MM.1S (cell line): ENCODE data around the gene CYSLTR2.

Experiments used
- DNase-seq: peaks from one replicate; pipeline ENCODE4 v3.0.0-alpha.2; 2015
- H2AFZ ChIP-seq: fragments of 300-600 bp; sonication (generic); 2 replicates; pipeline ENCODE4 v1.6.0; 2016; ENCODE audit warnings: antibody characterized with exemption, low read length
- H3F3A ChIP-seq: fragments of 300-600 bp; sonication (generic); 2 replicates; pipeline ENCODE4 v1.6.1; 2016; ENCODE audit warnings: mild to moderate bottlenecking, antibody characterized with exemption, low read length, moderate library complexity, mixed read lengths; ENCODE audit not compliant: insufficient read depth
- H3K27ac ChIP-seq: fragments of 300-600 bp; sonication (generic); 2 replicates; pipeline ENCODE4 v1.5.1; 2016; ENCODE audit warnings: mild to moderate bottlenecking, low read length
- H3K27me3 ChIP-seq: fragments of 300-600 bp; sonication (generic); replicated peaks from 2 replicates; pipeline ENCODE4 v1.6.0; 2016; ENCODE audit warnings: low read length; ENCODE audit not compliant: insufficient read depth
- H3K36me3 ChIP-seq: fragments of 300-600 bp; sonication (generic); replicated peaks from 2 replicates; pipeline ENCODE4 v1.6.1; 2016; ENCODE audit warnings: mild to moderate bottlenecking, low read length, mixed read lengths; ENCODE audit not compliant: insufficient read depth
- H3K4me1 ChIP-seq: fragments of 300-600 bp; sonication (generic); 2 replicates; pipeline ENCODE4 v1.6.1; 2016; ENCODE audit warnings: low read length, mixed read lengths
- H3K4me2 ChIP-seq: fragments of 300-600 bp; sonication (generic); 2 replicates; pipeline ENCODE4 v1.6.0; 2016; ENCODE audit warnings: low read depth, low read length
- H3K4me3 ChIP-seq: fragments of 300-600 bp; sonication (generic); 2 replicates; pipeline ENCODE4 v1.5.1; 2016; ENCODE audit warnings: low read length, mixed read lengths
- H3K79me2 ChIP-seq: fragments of 300-600 bp; sonication (generic); 2 replicates; pipeline ENCODE4 v1.6.1; 2016; ENCODE audit warnings: mixed run types, low read length, mixed read lengths
- H3K9ac ChIP-seq: fragments of 300-600 bp; sonication (generic); 2 replicates; pipeline ENCODE4 v1.6.1; 2016; ENCODE audit warnings: low read length, mixed read lengths
- H3K9me2 ChIP-seq: fragments of 300-600 bp; sonication (generic); replicated peaks from 2 replicates; pipeline ENCODE4 v1.6.1; 2016; ENCODE audit warnings: mild to moderate bottlenecking, low read length, mixed read lengths; ENCODE audit not compliant: insufficient read depth
- H3K9me3 ChIP-seq: fragments of 300-600 bp; sonication (generic); replicated peaks from 2 replicates; pipeline ENCODE4 v1.6.1; 2016; ENCODE audit warnings: mild to moderate bottlenecking, low read length, mixed read lengths; ENCODE audit not compliant: insufficient read depth
- H4K20me1 ChIP-seq: fragments of 300-600 bp; sonication (generic); 2 replicates; pipeline ENCODE4 v1.6.1; 2016; ENCODE audit warnings: mild to moderate bottlenecking, low read length, moderate library complexity, mixed read lengths; ENCODE audit not compliant: insufficient read depth
- CTCF ChIP-seq: fragments of 300-600 bp; sonication (generic); IDR thresholded peaks from 2 replicates; pipeline ENCODE4 v1.5.1; 2016; ENCODE audit warnings: antibody characterized with exemption, low read length, mixed read lengths
- EZH2 ChIP-seq: fragments of 300-600 bp; sonication (generic); optimal IDR thresholded peaks from 2 replicates; pipeline ENCODE3; 2017; ENCODE audit warnings: low read depth, mild to moderate bottlenecking, antibody characterized with exemption, low read length, mixed read lengths
- EZH2phosphoT487 ChIP-seq: fragments of 300-600 bp; sonication (generic); IDR thresholded peaks from 2 replicates; pipeline ENCODE4 v1.6.1; 2018; ENCODE audit warnings: antibody characterized with exemption, low read length

Gene CYSLTR2

GRCh38 chr13:48707405-48707804 lies 53.7 kb downstream of the CYSLTR2 start:
- H3K4me3 ChIP-seq = no peak overlapping the region
- no peak overlapping the region for H2AFZ ChIP-seq
- H3K27ac ChIP-seq = no peak overlapping the region
- H3K4me1 ChIP-seq = no peaks in the 10 kb centered on the region
- H3K79me2 ChIP-seq = no peaks in the 10 kb centered on the region
- H3K4me2 ChIP-seq = no peak overlapping the region
- no peaks in the 10 kb centered on the region for H3K9me3 ChIP-seq
- no peaks in the 10 kb centered on the region for H3F3A ChIP-seq
- no peaks in the 10 kb centered on the region for H4K20me1 ChIP-seq
- H3K9me2 ChIP-seq = no peaks in the 10 kb centered on the region
- TF ChIP-seq CTCF (no peak), EZH2 (no peak), EZH2phosphoT487 (no peak)
- DNase-seq = no peak
- H3K36me3 ChIP-seq = no peaks in the 10 kb centered on the region
- H3K9ac ChIP-seq = no peak overlapping the region
- no peaks in the 10 kb centered on the region for H3K27me3 ChIP-seq

- DNase-seq = no peak
- Histone ChIP-seq H3K27me3 (no peaks in the 10 kb centered on the region), H3K27ac (no peak overlapping the region), H3K4me3 (no peak overlapping the region), H4K20me1 (no peaks in the 10 kb centered on the region), H3K9ac (no peak overlapping the region), H3K36me3 (no peaks in the 10 kb centered on the region), H3K4me1 (no peaks in the 10 kb centered on the region), H3F3A (no peaks in the 10 kb centered on the region), H2AFZ (no peak overlapping the region), H3K4me2 (no peak overlapping the region), H3K9me3 (no peaks in the 10 kb centered on the region), H3K9me2 (no peaks in the 10 kb centered on the region), H3K79me2 (no peaks in the 10 kb centered on the region)
- no peak for TF ChIP-seq EZH2phosphoT487
- TF ChIP-seq CTCF = no peak
- TF ChIP-seq EZH2 = no peak
Observed at GRCh38 chr13:48708764-48709163, 55.0 kb downstream of the CYSLTR2 start.

GRCh38 chr13:48709213-48709612 lies 55.5 kb downstream of the CYSLTR2 start:
- Histone ChIP-seq H3K27me3 (no peaks in the 10 kb centered on the region), H4K20me1 (no peaks in the 10 kb centered on the region), H3K79me2 (no peaks in the 10 kb centered on the region), H3K4me1 (no peaks in the 10 kb centered on the region), H3K4me3 (no peak overlapping the region), H3K36me3 (no peaks in the 10 kb centered on the region), H3K9me3 (no peaks in the 10 kb centered on the region), H3K4me2 (no peak overlapping the region), H3F3A (no peaks in the 10 kb centered on the region), H2AFZ (no peak overlapping the region), H3K27ac (no peak overlapping the region), H3K9ac (no peak overlapping the region), H3K9me2 (no peaks in the 10 kb centered on the region)
- no peak for DNase-seq
- TF ChIP-seq EZH2 (no peak), EZH2phosphoT487 (no peak), CTCF (no peak)
